Measurements from ENCODE around the gene TLK1. TPM values are rescaled to one million over a fixed set of nuclear protein-coding genes. Genes with fewer than 3 reads are reported as not detected.

Gene TLK1
- 9.5 and 9.8 TPM in 2 replicates for total RNA-seq (ENCODE audit: low replicate concordance)

DNA sequence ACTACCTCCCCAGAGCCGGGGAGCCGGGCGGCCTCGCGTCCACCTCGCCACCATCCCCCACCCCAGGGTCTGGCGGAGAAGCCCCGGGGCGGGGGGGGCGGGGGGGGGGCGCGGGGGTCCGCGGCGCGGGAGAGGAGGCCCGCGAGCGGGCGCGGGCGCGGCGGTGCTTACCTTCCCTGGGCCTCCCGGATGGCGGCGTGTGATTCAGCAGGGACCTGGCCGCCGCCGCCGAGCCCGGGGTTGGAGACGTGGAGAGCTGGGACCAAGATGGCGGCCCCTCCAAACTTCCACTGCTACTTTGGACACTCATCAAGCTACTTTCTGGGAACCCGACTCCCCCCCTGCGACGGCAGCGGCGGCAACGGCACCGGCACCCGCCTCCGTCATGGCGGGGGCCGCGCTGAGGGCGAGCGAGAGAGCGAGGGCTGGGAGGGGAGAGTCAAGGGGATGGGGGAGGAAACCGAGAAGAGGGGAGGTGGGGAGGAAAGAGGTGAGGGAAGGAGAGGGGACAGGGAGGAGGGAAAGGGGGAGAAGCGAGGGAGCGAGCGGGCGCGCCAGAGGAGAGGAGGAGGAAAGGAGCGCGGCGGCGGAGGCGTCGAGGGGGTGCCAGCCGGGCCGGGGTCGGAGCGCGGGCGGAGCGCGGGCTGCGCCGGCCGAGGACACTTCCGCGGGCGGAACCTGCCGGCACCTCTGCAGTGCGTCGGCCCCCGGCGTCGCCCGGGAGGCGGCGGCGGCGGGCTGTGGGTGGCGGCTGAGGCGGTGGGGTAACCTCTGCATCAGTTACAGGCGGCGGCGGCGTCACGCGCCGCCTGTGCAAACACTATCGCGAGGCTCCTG, at the start of gene TLK1:
Gene TLK1, minus strand, starts transcription at position 775 of the 837 bp plus-strand sequence. Its CDS starts 465 bp downstream, at position 310.

Other genes starting within 250 kb of the TLK1 start
- gene GORASP2, start 231.6 kb downstream of the TLK1 start, total RNA-seq (ENCODE audit: low replicate concordance), result 21.1 and 34.0 TPM in 2 replicates

All from smooth muscle cell of the coronary artery (primary cell).